Measurements from ENCODE around the gene EVL. TPM values are rescaled to one million over a fixed set of nuclear protein-coding genes. Genes with fewer than 3 reads are reported as not detected.

Gene EVL
- total RNA-seq, 2 experiments from 2014 or later, result 206 to 298 TPM

DNA sequence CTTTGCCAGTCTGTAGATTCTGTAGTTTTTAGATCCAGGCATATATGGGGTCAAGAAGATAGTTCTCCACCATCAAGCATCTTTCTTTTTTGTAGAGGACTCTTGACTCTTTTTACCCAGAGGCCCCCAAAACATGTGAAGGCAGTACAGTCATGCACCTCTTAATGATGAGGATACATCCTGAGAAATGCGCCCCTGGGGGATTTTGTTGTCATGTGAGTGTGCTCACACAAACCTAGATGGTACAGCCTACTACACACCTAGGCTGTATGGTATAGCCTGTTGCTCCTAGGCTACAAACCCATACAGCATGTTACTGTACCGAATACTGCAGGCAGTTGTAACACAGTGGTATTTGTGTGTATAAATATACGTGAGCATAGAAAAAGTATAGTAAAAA is 23.0 kb downstream of the EVL start:
- CTCF ChIA-PET (ENCODE audit: unreplicated experiment), result no interaction called here
- DNase-seq (ENCODE audit: low spot score), result no peak
- no peak overlapping the region for H3K4me3 ChIP-seq (ENCODE audit: low read depth, low read length, poor library complexity, severe bottlenecking)
- H3K79me2 ChIP-seq (ENCODE audit: insufficient read depth, low read depth, low read length), result peaks cover 9% of the 10 kb centered on the region
- H2AFZ ChIP-seq (ENCODE audit: low read length), result no peak overlapping the region
- H3K36me3 ChIP-seq (ENCODE audit: insufficient read depth, low read length), result peaks cover 96% of the 10 kb centered on the region
- no peaks in the 10 kb centered on the region for H4K20me1 ChIP-seq (ENCODE audit: insufficient read depth, low read length)
- no peak for TF ChIP-seq EZH2phosphoT487 (IDR thresholded peaks at IDR 0.05; ENCODE audit: borderline replicate concordance, low read depth, low read length)
- TF ChIP-seq CTCF (conservative IDR thresholded peaks at IDR 0.05; ENCODE audit: low read length), result no peak
- POLR2A ChIA-PET, result no interaction called here
- H3K9me2 ChIP-seq (ENCODE audit: insufficient read depth, low read length), result no peaks in the 10 kb centered on the region
- no peak overlapping the region for H3K27ac ChIP-seq (ENCODE audit: low read depth, low read length, poor library complexity, severe bottlenecking)
- no peak overlapping the region for H3K4me2 ChIP-seq (ENCODE audit: low read length)
- intact Hi-C loops (cut with micrococcal nuclease; ENCODE audit: unreplicated experiment), result no loop called here
- no TSS peak for BruUV-seq (replicated peaks)
- no peaks in the 10 kb centered on the region for H3K9me3 ChIP-seq (ENCODE audit: low read length)
- no peaks in the 10 kb centered on the region for H3K4me1 ChIP-seq (ENCODE audit: insufficient read depth, low read length, poor library complexity, severe bottlenecking)

GRCh38 chr14:100091386-100091785 is 26.2 kb downstream of the EVL start:
- no peak overlapping the region for H3K4me3 ChIP-seq (ENCODE audit: low read depth, low read length, poor library complexity, severe bottlenecking)
- intact Hi-C loops (cut with micrococcal nuclease; ENCODE audit: unreplicated experiment), result no loop called here
- H3K79me2 ChIP-seq (ENCODE audit: insufficient read depth, low read depth, low read length), result peaks cover 10% of the 10 kb centered on the region; the same call in 1 of the 2 replicates
- CTCF ChIA-PET (ENCODE audit: unreplicated experiment), result no interaction called here
- peaks cover 91% of the 10 kb centered on the region for H3K36me3 ChIP-seq (ENCODE audit: insufficient read depth, low read length)
- TF ChIP-seq EZH2phosphoT487 (IDR thresholded peaks at IDR 0.05; ENCODE audit: borderline replicate concordance, low read depth, low read length), result no peak
- TF ChIP-seq CTCF (conservative IDR thresholded peaks at IDR 0.05; ENCODE audit: low read length), result no peak
- H3K4me2 ChIP-seq (ENCODE audit: low read length), result no peak overlapping the region
- H3K27ac ChIP-seq (ENCODE audit: low read depth, low read length, poor library complexity, severe bottlenecking), result no peak overlapping the region
- POLR2A ChIA-PET, result no interaction called here
- DNase-seq (ENCODE audit: low spot score), result no peak
- H3K9me2 ChIP-seq (ENCODE audit: insufficient read depth, low read length), result no peaks in the 10 kb centered on the region
- H2AFZ ChIP-seq (ENCODE audit: low read length), result no peak overlapping the region
- H3K9me3 ChIP-seq (ENCODE audit: low read length), result no peaks in the 10 kb centered on the region
- no peaks in the 10 kb centered on the region for H3K4me1 ChIP-seq (ENCODE audit: insufficient read depth, low read length, poor library complexity, severe bottlenecking)
- no TSS peak for BruUV-seq (replicated peaks)
- H4K20me1 ChIP-seq (ENCODE audit: insufficient read depth, low read length), result no peaks in the 10 kb centered on the region

DNA sequence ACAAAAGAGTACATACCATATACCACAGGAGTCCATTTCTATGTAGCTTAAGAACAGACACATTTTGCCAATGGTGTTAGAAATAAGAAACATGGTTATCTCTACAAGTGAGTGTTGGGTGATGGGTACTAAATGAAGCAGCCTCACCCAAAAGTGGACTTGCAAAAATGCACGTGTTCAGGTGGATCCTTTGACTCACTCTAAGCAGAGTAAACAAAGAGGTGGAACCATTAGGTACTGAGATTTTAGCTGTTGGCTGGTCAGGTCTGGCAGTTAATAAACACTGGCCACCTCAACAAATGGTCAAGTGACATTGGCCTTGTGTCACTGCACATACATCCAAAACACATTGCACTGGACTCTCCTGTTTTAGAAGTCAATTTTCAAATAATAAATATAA is 27.6 kb downstream of the EVL start:
- no peaks in the 10 kb centered on the region for H3K4me1 ChIP-seq (ENCODE audit: insufficient read depth, low read length, poor library complexity, severe bottlenecking)
- H3K79me2 ChIP-seq (ENCODE audit: insufficient read depth, low read depth, low read length), result peaks cover 10% of the 10 kb centered on the region; the same call in 1 of the 2 replicates
- CTCF ChIA-PET (ENCODE audit: unreplicated experiment), result no interaction called here
- peaks cover 91% of the 10 kb centered on the region for H3K36me3 ChIP-seq (ENCODE audit: insufficient read depth, low read length)
- H3K4me3 ChIP-seq (ENCODE audit: low read depth, low read length, poor library complexity, severe bottlenecking), result no peak overlapping the region
- H3K9me2 ChIP-seq (ENCODE audit: insufficient read depth, low read length), result no peaks in the 10 kb centered on the region
- BruUV-seq (replicated peaks), result no TSS peak
- H4K20me1 ChIP-seq (ENCODE audit: insufficient read depth, low read length), result no peaks in the 10 kb centered on the region
- TF ChIP-seq CTCF (conservative IDR thresholded peaks at IDR 0.05; ENCODE audit: low read length) (no peak), EZH2phosphoT487 (IDR thresholded peaks at IDR 0.05; ENCODE audit: borderline replicate concordance, low read depth, low read length) (no peak)
- H3K4me2 ChIP-seq (ENCODE audit: low read length), result no peak overlapping the region
- no peaks in the 10 kb centered on the region for H3K9me3 ChIP-seq (ENCODE audit: low read length)
- no peak for DNase-seq (ENCODE audit: low spot score)
- POLR2A ChIA-PET, result interaction anchor here (1.0 kb wide), 1 partner anchor 26 kb away, joined by 3 read pairs; no protein-coding TSS in a partner anchor
- intact Hi-C loops (cut with micrococcal nuclease; ENCODE audit: unreplicated experiment), result no loop called here
- no peak overlapping the region for H3K27ac ChIP-seq (ENCODE audit: low read depth, low read length, poor library complexity, severe bottlenecking)
- H2AFZ ChIP-seq (ENCODE audit: low read length), result no peak overlapping the region
